HepG2 (cell line): ENCODE results near the gene COMMD1. TPM values are rescaled to one million over a fixed set of nuclear protein-coding genes. Genes with fewer than 3 reads are reported as not detected.

Experiments
- ATAC-seq: fragments of 200-7000 bp; cut with Tn5 transposase; 3 replicates; pipeline ENCODE4 v1.9.1; 2020; ENCODE audit warnings: mild to moderate bottlenecking, moderate library complexity
- BruUV-seq: library from RNA; stranded (reverse); fragments of 400-500 nt; replicated peaks from 2 replicates; lab custom pipeline; 2021; lab: Mats Ljungman, UMichigan
- CTCF ChIA-PET: fragments of 300-600 bp; formaldehyde crosslinking; extraction: SDS; loops from one replicate; lab custom pipeline; 2021; ENCODE audit warnings: low total read pairs, inconsistent platforms, low intra/inter-chr PET ratio; lab: Yijun Ruan, JAX
- POLR2A ChIA-PET: fragments of 350-600 bp; sonication (Branson Sonifier 250); formaldehyde crosslinking; loops from one replicate; lab custom pipeline; 2020; ENCODE audit warnings: antibody characterized with exemption, inconsistent platforms; lab: Yijun Ruan, JAX
- DNase-seq: peaks from one replicate; pipeline ENCODE4 v3.0.0-alpha.2; 2015; ENCODE audit warnings: low spot score
- FAIRE-seq: peaks from 3 replicates; lab custom pipeline; 2011; peaks lifted over from hg19 to GRCh38; lab: Jason Lieb, UNC
- H2AFZ ChIP-seq: one replicate; pipeline ENCODE4 v1.6.1; 2011; ENCODE audit warnings: low read length, inconsistent platforms
- H3K27ac ChIP-seq: fragments of 300-600 bp; 3 replicates; pipeline ENCODE4 v1.8.0; 2011; ENCODE audit warnings: mixed run types, mild to moderate bottlenecking, mixed read lengths, low read length, inconsistent platforms; ENCODE audit not compliant: insufficient read depth; ENCODE audit errors: extremely low read length
- H3K27me3 ChIP-seq, 2 experiments: fragments of 200-600 bp in 1 of 2; 2 replicates in 1 of 2; 3 replicates in 1 of 2; pipeline versions ENCODE4 v1.6.0 to v1.8.0; 2011; ENCODE audit warnings: low read length in 2 of 2, mild to moderate bottlenecking in 2 of 2, moderate library complexity in 2 of 2, inconsistent platforms in 1 of 2; ENCODE audit not compliant: insufficient read depth in 2 of 2, control insufficient read depth in 1 of 2
- H3K36me3 ChIP-seq, 2 experiments: fragments of 200-600 bp in 1 of 2; replicated peaks in 1 of 2; 2 replicates in 1 of 2; 3 replicates in 1 of 2; pipeline versions ENCODE4 v1.5.1 to v1.8.0; 2011; ENCODE audit warnings: low read length in 2 of 2, inconsistent platforms in 1 of 2; ENCODE audit not compliant: insufficient read depth in 2 of 2, control insufficient read depth in 1 of 2
- H3K4me1 ChIP-seq: 2 replicates; pipeline ENCODE4 v1.5.1; 2012; ENCODE audit warnings: low read length, inconsistent platforms; ENCODE audit not compliant: insufficient read depth
- H3K4me2 ChIP-seq: 2 replicates; pipeline ENCODE4 v1.6.0; 2011; ENCODE audit warnings: low read depth, low read length, inconsistent platforms
- H3K4me3 ChIP-seq, 3 experiments: fragments of 200-600 bp in 1 of 3; sonication (generic), shearing (Covaris generic) in 1 of 3; replicated peaks in 1 of 3; 2 replicates each; pipeline ENCODE4 v1.5.1; 2011 to 2016; ENCODE audit warnings: low read length in 3 of 3, inconsistent platforms in 2 of 3, low read depth in 2 of 3, mild to moderate bottlenecking in 2 of 3, control low read depth in 1 of 3, mixed read lengths in 1 of 3; ENCODE audit not compliant: insufficient read depth in 1 of 3
- H3K79me2 ChIP-seq: one replicate; pipeline ENCODE4 v1.6.1; 2011; ENCODE audit warnings: low read length, inconsistent platforms; ENCODE audit not compliant: insufficient read depth
- H3K9ac ChIP-seq: 2 replicates; pipeline ENCODE4 v1.6.0; 2011; ENCODE audit warnings: mild to moderate bottlenecking, low read depth, low read length, inconsistent platforms; ENCODE audit not compliant: insufficient read depth
- H3K9me3 ChIP-seq: 2 replicates; pipeline ENCODE4 v1.5.1; 2012; ENCODE audit warnings: mild to moderate bottlenecking, low read length
- H4K20me1 ChIP-seq: 2 replicates; pipeline ENCODE4 v1.6.0; 2011; ENCODE audit warnings: inconsistent platforms, mild to moderate bottlenecking, low read length, moderate library complexity; ENCODE audit not compliant: insufficient read depth
- CENPX ChIP-seq: sonication (generic); formaldehyde crosslinking; IDR thresholded peaks from 2 replicates; pipeline ENCODE4 v1.9.0; 2021; ENCODE audit warnings: mild to moderate bottlenecking, missing genetic modification reagents, moderate library complexity
- CHCHD3 ChIP-seq: sonication (generic); formaldehyde crosslinking; IDR thresholded peaks from 2 replicates; pipeline ENCODE4 v1.8.0; 2022; ENCODE audit warnings: mild to moderate bottlenecking, missing genetic modification reagents, moderate library complexity
- CREB1 ChIP-seq, 2 experiments: fragments of 450-650 bp in 1 of 2; IDR thresholded peaks; 2 replicates each; pipeline ENCODE4 v1.6.1; 2016 to 2017; ENCODE audit warnings: control low read depth in 1 of 2, mild to moderate bottlenecking in 1 of 2, missing compliant biosample characterization in 1 of 2, missing genetic modification characterization in 1 of 2
- HOXA5 ChIP-seq: sonication (generic); formaldehyde crosslinking; IDR thresholded peaks from 2 replicates; pipeline ENCODE4 v1.4.0; 2020; ENCODE audit warnings: missing genetic modification reagents
- PAX8 ChIP-seq: sonication (generic); formaldehyde crosslinking; IDR thresholded peaks from 2 replicates; pipeline ENCODE4 v1.8.0; 2022; ENCODE audit warnings: mild to moderate bottlenecking, missing genetic modification reagents, borderline replicate concordance
- SNRNP70 ChIP-seq: fragments of 200-400 bp; formaldehyde crosslinking; IDR thresholded peaks from 2 replicates; pipeline ENCODE4 v1.6.1; 2017; ENCODE audit warnings: mild to moderate bottlenecking, low read depth, low read length, moderate library complexity
- ZNF670 ChIP-seq: sonication (generic); formaldehyde crosslinking; IDR thresholded peaks from 2 replicates; pipeline ENCODE4 v1.8.0; 2022; ENCODE audit warnings: mild to moderate bottlenecking, missing genetic modification reagents, borderline replicate concordance
- ZSCAN31 ChIP-seq: sonication (generic); formaldehyde crosslinking; IDR thresholded peaks from 2 replicates; pipeline ENCODE4 v1.5.0; 2020; ENCODE audit warnings: low read depth, mild to moderate bottlenecking, missing genetic modification reagents
- WGBS: methylation state at CpG from one replicate; pipeline ENCODE4 v1.1.6; 2017; ENCODE audit warnings: low lambda C conversion rate; 5-methylcytosine and 5-hydroxymethylcytosine counted together
- in situ Hi-C: cut with HindIII; loops from 2 replicates; pipeline ENCODE4 v1.10.0; 2017; ENCODE audit warnings: low pct_unique_long_range_greater_than_20kb; ENCODE audit not compliant: extremely low pct_ligation_motif_present
- intact Hi-C: fragments of 100-400 bp; cut with micrococcal nuclease; formaldehyde crosslinking; loops from one replicate; pipeline ENCODE4 v1.10.0; 2022; ENCODE audit not compliant: unreplicated experiment
- polyA plus RNA-seq, 8 experiments: library from polyadenylated mRNA; depleted of rRNA in 3 of 8; stranded (reverse) in 7 of 8; unstranded in 1 of 8; fragments of >200 nt; fragmentation: Illumina TruSeq in 4 of 8; extraction: Trizol in 4 of 8; gene quantifications; 2 replicates each; pipeline versions ENCODE4 v1.2.1 to v1.2.3, GENCODE V29; 2011 to 2016; ENCODE audit warnings: low read depth in 4 of 8, missing spikeins in 1 of 8, mixed read lengths in 1 of 8; ENCODE audit not compliant: insufficient read depth in 1 of 8
- total RNA-seq, 5 experiments: library from RNA; depleted of rRNA; stranded (reverse); fragments of >200 nt; fragmentation: Illumina TruSeq; extraction: Trizol; gene quantifications; 2 replicates each; pipeline ENCODE4 v1.2.3, GENCODE V29; 2016; ENCODE audit warnings: low read depth in 1 of 5
- TF ChIP-seq, protein P1 (sequence below): sonication (generic); formaldehyde crosslinking; IDR thresholded peaks from 2 replicates; pipeline ENCODE4 v1.8.0; 2022; ENCODE audit warnings: missing genetic modification reagents, mild to moderate bottlenecking, moderate library complexity, borderline replicate concordance
- TF ChIP-seq, protein P2 (sequence below): sonication (generic); formaldehyde crosslinking; IDR thresholded peaks from 2 replicates; pipeline ENCODE4 v1.5.0; 2020; ENCODE audit warnings: missing genetic modification reagents
- TF ChIP-seq, protein P3 (sequence below): sonication (generic); formaldehyde crosslinking; IDR thresholded peaks from 2 replicates; pipeline ENCODE4 v1.5.0; 2020; ENCODE audit warnings: missing genetic modification reagents
- TF ChIP-seq, protein P4 (sequence below): sonication (generic); formaldehyde crosslinking; IDR thresholded peaks from 2 replicates; pipeline ENCODE4 v1.4.0; 2020; ENCODE audit warnings: mild to moderate bottlenecking, low read depth, missing genetic modification reagents
- TF ChIP-seq, protein P5 (sequence below): sonication (generic); formaldehyde crosslinking; IDR thresholded peaks from 2 replicates; pipeline ENCODE4 v1.8.0; 2022; ENCODE audit warnings: mild to moderate bottlenecking, missing genetic modification reagents

COMMD1 gene
- total and polyA plus RNA-seq, 2 of the 13 experiments (the other 11 are each of a cell fraction or from before 2014, with no cell fraction given), result 25.7 to 105 TPM

DNA sequence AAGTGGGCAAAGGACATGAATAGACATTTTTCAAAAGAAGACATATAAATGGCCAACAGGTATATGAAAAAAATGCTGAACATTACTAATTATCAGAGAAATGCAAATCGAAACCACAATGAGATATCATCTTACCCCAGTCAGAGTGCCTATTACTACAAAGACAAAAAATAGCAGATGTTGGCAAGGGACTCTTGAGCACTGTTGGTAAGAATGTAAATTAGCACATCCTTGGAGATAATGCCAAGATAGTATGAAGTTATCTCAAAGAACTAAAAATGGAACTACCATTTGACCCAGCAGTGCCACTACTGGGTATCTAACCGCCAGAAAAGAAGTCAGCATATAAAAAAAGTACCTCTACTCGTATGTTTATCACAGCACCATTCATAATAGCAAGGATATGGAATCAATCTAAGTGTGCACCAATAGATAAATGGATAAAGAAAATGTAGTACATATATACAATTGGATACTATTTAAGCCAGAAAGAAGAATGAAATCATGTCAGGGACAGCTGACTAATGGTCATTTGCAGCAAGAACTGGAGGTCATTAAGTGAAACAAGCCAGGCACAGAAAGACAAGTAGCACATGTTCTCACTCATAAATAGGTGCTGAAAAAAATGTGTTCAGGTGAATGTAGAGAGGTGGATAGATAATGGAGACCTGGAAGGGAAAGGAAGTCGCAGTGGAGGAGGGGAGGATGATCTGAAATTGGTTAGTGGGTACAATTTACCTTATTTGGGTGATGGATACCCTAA lies 148.7 kb downstream of the COMMD1 start:
- ChIA-PET POLR2A (no interaction called here), CTCF (no interaction called here)
- Histone ChIP-seq H3K27me3 (no peaks in the 10 kb centered on the region), H2AFZ (no peak overlapping the region), H4K20me1 (no peaks in the 10 kb centered on the region), H3K4me3 (no peak overlapping the region), H3K4me1 (no peaks in the 10 kb centered on the region), H3K9ac (no peak overlapping the region), H3K79me2 (no peaks in the 10 kb centered on the region), H3K9me3 (no peaks in the 10 kb centered on the region), H3K27ac (no peak overlapping the region), H3K36me3 (no peaks in the 10 kb centered on the region; a peak in 1 of 5 replicates), H3K4me2 (no peak overlapping the region)
- in situ Hi-C loops, result no loop called here
- DNase-seq (no peak), ATAC-seq (no peak), FAIRE-seq (no peak)
- WGBS, result 92% methylated on average over 4 of the region's 4 CpGs
- intact Hi-C loops, result no loop called here
- no TSS peak for BruUV-seq
- TF ChIP-seq ZSCAN31 (no peak), HOXA5 (CRISPR knock-in tag) (no peak), ZNF670 (CRISPR knock-in tag) (no peak), CHCHD3 (CRISPR knock-in tag) (no peak), CENPX (CRISPR knock-in tag) (no peak), CREB1 (IDR thresholded peaks at IDR 0.05) (no peak), CREB1 (CRISPR knock-in tag; IDR thresholded peaks at IDR 0.05) (no peak), PAX8 (CRISPR knock-in tag) (no peak), SNRNP70 (no peak)
- TF ChIP-seq, protein P1, sequence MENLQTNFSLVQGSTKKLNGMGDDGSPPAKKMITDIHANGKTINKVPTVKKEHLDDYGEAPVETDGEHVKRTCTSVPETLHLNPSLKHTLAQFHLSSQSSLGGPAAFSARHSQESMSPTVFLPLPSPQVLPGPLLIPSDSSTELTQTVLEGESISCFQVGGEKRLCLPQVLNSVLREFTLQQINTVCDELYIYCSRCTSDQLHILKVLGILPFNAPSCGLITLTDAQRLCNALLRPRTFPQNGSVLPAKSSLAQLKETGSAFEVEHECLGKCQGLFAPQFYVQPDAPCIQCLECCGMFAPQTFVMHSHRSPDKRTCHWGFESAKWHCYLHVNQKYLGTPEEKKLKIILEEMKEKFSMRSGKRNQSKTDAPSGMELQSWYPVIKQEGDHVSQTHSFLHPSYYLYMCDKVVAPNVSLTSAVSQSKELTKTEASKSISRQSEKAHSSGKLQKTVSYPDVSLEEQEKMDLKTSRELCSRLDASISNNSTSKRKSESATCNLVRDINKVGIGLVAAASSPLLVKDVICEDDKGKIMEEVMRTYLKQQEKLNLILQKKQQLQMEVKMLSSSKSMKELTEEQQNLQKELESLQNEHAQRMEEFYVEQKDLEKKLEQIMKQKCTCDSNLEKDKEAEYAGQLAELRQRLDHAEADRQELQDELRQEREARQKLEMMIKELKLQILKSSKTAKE, result no peak
- TF ChIP-seq, protein P2, sequence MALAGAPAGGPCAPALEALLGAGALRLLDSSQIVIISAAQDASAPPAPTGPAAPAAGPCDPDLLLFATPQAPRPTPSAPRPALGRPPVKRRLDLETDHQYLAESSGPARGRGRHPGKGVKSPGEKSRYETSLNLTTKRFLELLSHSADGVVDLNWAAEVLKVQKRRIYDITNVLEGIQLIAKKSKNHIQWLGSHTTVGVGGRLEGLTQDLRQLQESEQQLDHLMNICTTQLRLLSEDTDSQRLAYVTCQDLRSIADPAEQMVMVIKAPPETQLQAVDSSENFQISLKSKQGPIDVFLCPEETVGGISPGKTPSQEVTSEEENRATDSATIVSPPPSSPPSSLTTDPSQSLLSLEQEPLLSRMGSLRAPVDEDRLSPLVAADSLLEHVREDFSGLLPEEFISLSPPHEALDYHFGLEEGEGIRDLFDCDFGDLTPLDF, result no peak
- TF ChIP-seq, protein P3, sequence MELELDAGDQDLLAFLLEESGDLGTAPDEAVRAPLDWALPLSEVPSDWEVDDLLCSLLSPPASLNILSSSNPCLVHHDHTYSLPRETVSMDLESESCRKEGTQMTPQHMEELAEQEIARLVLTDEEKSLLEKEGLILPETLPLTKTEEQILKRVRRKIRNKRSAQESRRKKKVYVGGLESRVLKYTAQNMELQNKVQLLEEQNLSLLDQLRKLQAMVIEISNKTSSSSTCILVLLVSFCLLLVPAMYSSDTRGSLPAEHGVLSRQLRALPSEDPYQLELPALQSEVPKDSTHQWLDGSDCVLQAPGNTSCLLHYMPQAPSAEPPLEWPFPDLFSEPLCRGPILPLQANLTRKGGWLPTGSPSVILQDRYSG (CRISPR knock-in tag), result no peak
- TF ChIP-seq, protein P4, sequence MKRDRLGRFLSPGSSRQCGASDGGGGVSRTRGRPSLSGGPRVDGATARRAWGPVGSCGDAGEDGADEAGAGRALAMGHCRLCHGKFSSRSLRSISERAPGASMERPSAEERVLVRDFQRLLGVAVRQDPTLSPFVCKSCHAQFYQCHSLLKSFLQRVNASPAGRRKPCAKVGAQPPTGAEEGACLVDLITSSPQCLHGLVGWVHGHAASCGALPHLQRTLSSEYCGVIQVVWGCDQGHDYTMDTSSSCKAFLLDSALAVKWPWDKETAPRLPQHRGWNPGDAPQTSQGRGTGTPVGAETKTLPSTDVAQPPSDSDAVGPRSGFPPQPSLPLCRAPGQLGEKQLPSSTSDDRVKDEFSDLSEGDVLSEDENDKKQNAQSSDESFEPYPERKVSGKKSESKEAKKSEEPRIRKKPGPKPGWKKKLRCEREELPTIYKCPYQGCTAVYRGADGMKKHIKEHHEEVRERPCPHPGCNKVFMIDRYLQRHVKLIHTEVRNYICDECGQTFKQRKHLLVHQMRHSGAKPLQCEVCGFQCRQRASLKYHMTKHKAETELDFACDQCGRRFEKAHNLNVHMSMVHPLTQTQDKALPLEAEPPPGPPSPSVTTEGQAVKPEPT (CRISPR knock-in tag), result no peak
- TF ChIP-seq, protein P5, sequence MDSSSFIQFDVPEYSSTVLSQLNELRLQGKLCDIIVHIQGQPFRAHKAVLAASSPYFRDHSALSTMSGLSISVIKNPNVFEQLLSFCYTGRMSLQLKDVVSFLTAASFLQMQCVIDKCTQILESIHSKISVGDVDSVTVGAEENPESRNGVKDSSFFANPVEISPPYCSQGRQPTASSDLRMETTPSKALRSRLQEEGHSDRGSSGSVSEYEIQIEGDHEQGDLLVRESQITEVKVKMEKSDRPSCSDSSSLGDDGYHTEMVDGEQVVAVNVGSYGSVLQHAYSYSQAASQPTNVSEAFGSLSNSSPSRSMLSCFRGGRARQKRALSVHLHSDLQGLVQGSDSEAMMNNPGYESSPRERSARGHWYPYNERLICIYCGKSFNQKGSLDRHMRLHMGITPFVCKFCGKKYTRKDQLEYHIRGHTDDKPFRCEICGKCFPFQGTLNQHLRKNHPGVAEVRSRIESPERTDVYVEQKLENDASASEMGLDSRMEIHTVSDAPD (CRISPR knock-in tag), result no peak
